Ovary (tissue), 9 donors: ENCODE results near the gene PPP6R1. TPM values are rescaled to one million over a fixed set of nuclear protein-coding genes. Genes with fewer than 3 reads are reported as not detected.

ENCODE experiments used
- DNase-seq, 5 donors: peaks; one replicate each; pipeline ENCODE4 v3.0.0-alpha.2; 2019 to 2020
- H3K27ac ChIP-seq, 2 donors: fragments of 200-600 bp; one replicate each; pipeline versions ENCODE4 v1.5.1 to v1.8.0; 2019 to 2022
- H3K27me3 ChIP-seq: fragments of 200-600 bp; one replicate; pipeline ENCODE4 v1.8.0; 2022
- H3K36me3 ChIP-seq: fragments of 200-600 bp; sonication (generic); one replicate; pipeline ENCODE4 v1.5.1; 2019
- H3K4me1 ChIP-seq: one replicate; pipeline ENCODE4 v1.8.1; 2013; ENCODE audit warnings: mild to moderate bottlenecking, moderate library complexity; ENCODE audit not compliant: insufficient read depth
- H3K4me3 ChIP-seq: fragments of 200-600 bp; sonication (generic); one replicate; pipeline ENCODE4 v1.5.1; 2017
- H3K9me3 ChIP-seq, 2 donors: fragments of 200-600 bp in 1 of 2; sonication (generic) in 1 of 2; one replicate each; pipeline versions ENCODE4 v1.5.1 to v1.8.1; 2013 to 2019; ENCODE audit warnings: mild to moderate bottlenecking in 1 of 2, moderate library complexity in 1 of 2
- CTCF ChIP-seq, 3 donors: fragments of 450-650 bp in 2 of 3; fragments of 200-600 bp in 1 of 3; IDR thresholded peaks; one replicate each; pipeline versions ENCODE4 v1.5.1 to v1.8.0; 2016 to 2022; ENCODE audit warnings: antibody characterized with exemption in 3 of 3, mild to moderate bottlenecking in 1 of 3
- EP300 ChIP-seq: sonication (generic); formaldehyde crosslinking; IDR thresholded peaks from one replicate; pipeline ENCODE4 v1.6.1; 2017; ENCODE audit warnings: antibody characterized with exemption
- POLR2A ChIP-seq: fragments of 450-650 bp; IDR thresholded peaks from one replicate; pipeline ENCODE4 v1.6.1; 2017; ENCODE audit warnings: antibody characterized with exemption, mild to moderate bottlenecking, moderate library complexity
- WGBS, 3 donors: extraction: QIAGEN DNeasy Blood & Tissue Kit in 1 of 3; methylation state at CpG; one replicate each; pipeline versions ENCODE4 v1.1.5 to v1.1.7; 2013 to 2017; 5-methylcytosine and 5-hydroxymethylcytosine counted together
- intact Hi-C, 4 donors: fragments of 100-400 bp; cut with DNase I; formaldehyde crosslinking; loops; one replicate each; pipeline versions ENCODE4 v1.11.0 to v1.15.1; 2022 to 2023
- polyA plus RNA-seq, 2 donors: library from polyadenylated mRNA; stranded (reverse); fragments of 200-250 nt in 1 of 2; fragments of 350-450 nt in 1 of 2; fragmentation: Illumina TruSeq in 1 of 2; extraction: RNeasy Lipid Tissue Mini Kit (QIAGEN cat#74804) in 1 of 2; gene quantifications; one replicate each; pipeline ENCODE4 v1.2.3, GENCODE V29; 2013 to 2014
- total RNA-seq, 7 donors: library from RNA; depleted of rRNA in 2 of 7; stranded (reverse); fragments of >200 nt in 2 of 7; fragmentation: NEBNext Ultra II Directional in 3 of 7; extraction: Animal tissue kit (Norgen Biotek cat#: 25700) in 3 of 7; gene quantifications; one replicate each; pipeline versions ENCODE4 v1.1.0 to v1.2.4, GENCODE V29; 2016 to 2023
- donor health status: DM: no; HTN: no; CAD: no; lungs with moderate emphysema.
- donor health status: DM: no; HTN: no; CAD: no.
- donor health status: Bipolar disorder and iron deficiency.
- donor health status: DM: yes; HTN: yes; CAD: no.
- donor health status: DM: no; HTN: no; CAD: no.
- donor health status: DM: yes; HTN: yes; CAD: no.

PPP6R1 gene
- total and polyA plus RNA-seq, 9 donors: 14.1 to 52.2 (median 42.9) TPM

DNA sequence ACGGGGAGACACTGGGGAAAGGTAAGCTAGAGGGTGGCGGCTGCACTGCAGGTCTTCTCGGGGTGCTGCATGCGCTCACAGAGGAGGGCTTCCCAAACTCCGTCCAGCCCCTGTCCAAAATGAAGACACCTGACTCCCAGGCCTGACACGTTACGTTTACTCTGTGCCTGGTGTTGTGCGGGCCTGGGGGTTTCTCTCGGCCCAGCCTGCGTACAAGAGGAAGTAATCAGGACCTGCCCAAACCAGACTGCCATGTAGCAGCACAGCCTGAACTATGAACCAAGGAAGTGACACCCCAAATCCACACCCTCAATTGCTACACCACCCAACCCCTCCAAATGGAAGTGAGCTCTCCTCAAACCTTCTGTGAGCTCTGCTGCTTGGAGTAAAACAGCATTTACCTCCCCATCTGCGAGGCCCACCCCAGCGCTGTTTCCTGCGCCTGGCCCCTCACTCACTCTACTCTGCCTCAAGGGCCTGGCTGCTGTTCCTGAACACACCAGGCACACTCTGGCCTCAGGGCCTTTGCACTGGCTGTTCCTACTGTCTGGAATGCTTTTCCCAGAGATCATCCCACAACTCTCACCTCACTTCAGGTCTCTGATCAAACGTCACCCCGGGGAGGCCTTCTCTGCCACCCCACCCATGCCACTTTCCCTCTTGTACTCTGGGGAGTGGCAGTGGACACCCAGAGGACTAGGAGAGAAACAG is 18.1 kb upstream of the PPP6R1 start:
- Histone ChIP-seq H3K27ac (no peak overlapping the region), H3K4me3 (no peak overlapping the region), H3K9me3 (no peaks in the 10 kb centered on the region), H3K27me3 (no peaks in the 10 kb centered on the region), H3K36me3 (no peaks in the 10 kb centered on the region), H3K4me1 (peaks cover 5% of the 10 kb centered on the region)
- intact Hi-C loops: no loop called here
- WGBS, 3 donors: 86 to 91% (median 89%) methylated on average over 15 of the region's 15 CpGs
- DNase-seq: no peak
- TF ChIP-seq CTCF (IDR thresholded peaks at IDR 0.05) (no peak), POLR2A (no peak), EP300 (no peak)

GRCh38 chr19:55275851-55276719 is 17.3 kb upstream of the PPP6R1 start:
- H3K4me1 ChIP-seq: peaks cover 5% of the 10 kb centered on the region
- TF ChIP-seq POLR2A: no peak
- no peak for TF ChIP-seq CTCF (IDR thresholded peaks at IDR 0.05)
- no peak for TF ChIP-seq EP300
- no peak overlapping the region for H3K27ac ChIP-seq
- H3K36me3 ChIP-seq: no peaks in the 10 kb centered on the region
- no peak overlapping the region for H3K4me3 ChIP-seq
- WGBS, 3 donors: 71 to 74% (median 72%) methylated on average over 17 of the region's 17 CpGs
- H3K9me3 ChIP-seq: no peaks in the 10 kb centered on the region
- no peak for DNase-seq
- no peaks in the 10 kb centered on the region for H3K27me3 ChIP-seq
- intact Hi-C loops: no loop called here

DNA sequence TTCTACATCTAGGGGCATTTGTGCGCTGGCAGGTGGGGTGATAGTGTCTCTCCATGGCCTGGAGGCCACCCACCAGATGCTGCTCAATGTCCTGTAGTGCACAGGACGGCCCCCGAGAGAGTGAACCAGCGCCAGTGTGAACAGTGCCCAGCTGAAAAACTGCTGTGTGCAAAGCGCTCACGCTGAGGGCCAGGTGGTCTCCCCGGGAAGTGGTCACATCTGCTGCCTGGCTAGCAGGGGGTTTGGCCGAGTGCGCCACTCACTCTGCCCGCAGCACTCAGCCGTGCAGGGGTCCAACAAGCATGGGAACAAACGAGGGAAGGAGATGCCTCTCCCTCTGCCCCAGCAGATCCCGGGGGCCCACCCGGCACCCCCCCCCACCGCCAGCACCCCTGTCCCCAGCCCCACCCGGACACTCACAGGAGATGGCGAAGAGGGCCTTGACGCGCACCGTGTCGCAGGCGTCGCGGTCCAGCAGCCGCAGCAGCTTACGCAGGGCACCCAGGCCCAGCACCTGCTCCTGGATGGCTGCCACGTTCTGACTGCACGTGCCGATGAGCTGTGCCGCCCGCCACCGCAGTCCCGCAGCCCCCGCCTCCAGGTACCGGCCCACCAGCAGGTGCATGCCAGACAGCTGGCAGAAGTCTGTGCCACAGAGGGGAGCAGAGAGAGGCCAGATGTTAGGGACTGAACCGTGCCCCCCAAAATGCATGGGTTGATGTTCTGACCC is 15.3 kb upstream of the PPP6R1 start:
- Histone ChIP-seq H3K27me3 (no peaks in the 10 kb centered on the region), H3K27ac (no peak overlapping the region), H3K9me3 (no peaks in the 10 kb centered on the region), H3K36me3 (no peaks in the 10 kb centered on the region), H3K4me3 (no peak overlapping the region), H3K4me1 (peaks cover 1% of the 10 kb centered on the region)
- intact Hi-C loops: no loop called here
- TF ChIP-seq CTCF (IDR thresholded peaks at IDR 0.05) (no peak), EP300 (no peak), POLR2A (no peak)
- DNase-seq: no peak
- WGBS, 3 donors: 90 to 93% (median 91%) methylated on average over 36 of the region's 36 CpGs

GRCh38 chr19:55272142-55272541 is 13.3 kb upstream of the PPP6R1 start:
- WGBS, 3 donors: 90 to 92% (median 92%) methylated on average over 18 of the region's 18 CpGs
- no peak for TF ChIP-seq POLR2A
- no peak for TF ChIP-seq CTCF (IDR thresholded peaks at IDR 0.05)
- no peak for TF ChIP-seq EP300
- no peaks in the 10 kb centered on the region for H3K9me3 ChIP-seq
- H3K4me3 ChIP-seq: no peak overlapping the region
- no peaks in the 10 kb centered on the region for H3K4me1 ChIP-seq
- intact Hi-C loops: no loop called here
- H3K36me3 ChIP-seq: no peaks in the 10 kb centered on the region
- no peak for DNase-seq
- H3K27ac ChIP-seq: no peak overlapping the region
- no peaks in the 10 kb centered on the region for H3K27me3 ChIP-seq
